Measurements from ENCODE around the gene FHIT. TPM values are rescaled to one million over a fixed set of nuclear protein-coding genes. Genes with fewer than 3 reads are reported as not detected.

The FHIT gene
- polyA plus RNA-seq, 1 of the 3 experiments (the other 2 are of a cell fraction): 0.41 TPM

DNA sequence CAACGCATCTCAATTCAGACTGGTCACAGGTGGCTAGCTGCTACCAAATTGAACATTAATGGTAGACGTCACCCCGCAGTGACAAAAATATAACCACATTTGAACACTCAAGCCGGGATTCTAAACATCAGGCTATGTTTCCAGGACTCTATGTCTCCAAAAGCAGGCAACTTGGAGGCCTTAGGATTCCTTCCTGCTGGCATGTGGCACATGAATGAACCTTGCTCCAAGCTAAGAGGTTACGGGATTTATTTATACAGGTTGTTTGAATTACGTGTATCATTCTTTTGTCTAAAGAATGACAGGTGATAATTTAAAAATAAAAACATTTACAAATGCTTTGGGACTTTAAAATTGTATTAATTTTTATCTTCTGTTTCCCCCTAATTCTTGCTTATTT lies 1337.0 kb downstream of the FHIT start:
- Histone ChIP-seq H3K4me2 (no peak overlapping the region), H3K27ac (ENCODE audit: low read depth in 2 of 2, low read length in 1 of 2) (no peak overlapping the region), H2AFZ (ENCODE audit: low read depth) (no peak overlapping the region), H3K9me2 (no peaks in the 10 kb centered on the region), H3K9ac (no peak overlapping the region), H3F3A (replicated peaks; ENCODE audit: insufficient read depth) (no peaks in the 10 kb centered on the region), H4K20me1 (ENCODE audit: insufficient read depth) (no peaks in the 10 kb centered on the region), H3K27me3 (ENCODE audit: insufficient read depth) (no peaks in the 10 kb centered on the region), H3K9me3 (no peaks in the 10 kb centered on the region), H3K4me1 (ENCODE audit: control insufficient read depth in 1 of 2, insufficient read depth in 2 of 2, low read depth in 1 of 2, low read length in 1 of 2) (no peaks in the 10 kb centered on the region), H3K36me3 (replicated peaks in 1 of 2; ENCODE audit: control insufficient read depth in 1 of 2, insufficient read depth in 2 of 2, low read length in 1 of 2) (no peaks in the 10 kb centered on the region), H3K79me2 (ENCODE audit: insufficient read depth) (no peaks in the 10 kb centered on the region), H3K4me3 (ENCODE audit: low read depth in 2 of 2, low read length in 1 of 2) (no peak overlapping the region)
- 47% methylated on average over 6 of the region's 6 CpGs for WGBS (ENCODE audit: low lambda C conversion rate)
- ChIA-PET POLR2A (no interaction called here), CTCF (no interaction called here)
- TF ChIP-seq TCF12 (IDR thresholded peaks at IDR 0.05): no peak
- TF ChIP-seq, protein P1, sequence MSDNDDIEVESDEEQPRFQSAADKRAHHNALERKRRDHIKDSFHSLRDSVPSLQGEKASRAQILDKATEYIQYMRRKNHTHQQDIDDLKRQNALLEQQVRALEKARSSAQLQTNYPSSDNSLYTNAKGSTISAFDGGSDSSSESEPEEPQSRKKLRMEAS (IDR thresholded peaks at IDR 0.05; ENCODE audit: low read depth): no peak
- no peak for TF ChIP-seq FOSL2 (IDR thresholded peaks at IDR 0.05; ENCODE audit: borderline replicate concordance, low read depth)
- TF ChIP-seq NFIC (IDR thresholded peaks at IDR 0.05; ENCODE audit: borderline replicate concordance): no peak
- no peak for TF ChIP-seq FOXJ3 (CRISPR knock-in tag; IDR thresholded peaks at IDR 0.05)
- DNase-seq: no peak

DNA sequence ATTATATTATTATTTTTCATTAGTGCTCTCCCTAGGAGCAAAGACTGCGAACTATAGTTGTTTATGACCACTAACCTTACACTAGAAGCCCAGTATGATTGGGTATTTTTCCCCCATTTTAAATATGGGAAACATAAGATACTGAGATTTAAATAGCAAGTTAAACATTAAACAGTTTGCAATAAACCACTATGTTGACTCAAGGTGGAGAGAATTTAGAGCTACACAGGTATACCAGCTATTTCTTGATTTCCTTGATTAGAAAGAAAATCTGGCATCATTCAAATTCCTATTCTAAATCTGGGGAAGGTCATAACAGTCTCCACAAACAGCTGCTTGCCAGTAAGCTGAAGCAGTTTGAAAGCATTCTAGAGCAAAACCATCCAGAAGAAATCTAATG lies 1337.6 kb downstream of the FHIT start:
- Histone ChIP-seq H3F3A (replicated peaks; ENCODE audit: insufficient read depth) (no peaks in the 10 kb centered on the region), H3K27me3 (ENCODE audit: insufficient read depth) (no peaks in the 10 kb centered on the region), H3K9me2 (no peaks in the 10 kb centered on the region), H4K20me1 (ENCODE audit: insufficient read depth) (no peaks in the 10 kb centered on the region), H3K79me2 (ENCODE audit: insufficient read depth) (no peaks in the 10 kb centered on the region), H3K9ac (no peak overlapping the region), H2AFZ (ENCODE audit: low read depth) (no peak overlapping the region), H3K4me2 (no peak overlapping the region), H3K36me3 (replicated peaks in 1 of 2; ENCODE audit: control insufficient read depth in 1 of 2, insufficient read depth in 2 of 2, low read length in 1 of 2) (no peaks in the 10 kb centered on the region), H3K27ac (ENCODE audit: low read depth in 2 of 2, low read length in 1 of 2) (no peak overlapping the region), H3K4me1 (ENCODE audit: control insufficient read depth in 1 of 2, insufficient read depth in 2 of 2, low read depth in 1 of 2, low read length in 1 of 2) (no peaks in the 10 kb centered on the region), H3K9me3 (no peaks in the 10 kb centered on the region), H3K4me3 (ENCODE audit: low read depth in 2 of 2, low read length in 1 of 2) (no peak overlapping the region)
- 28% methylated on average over 1 of the region's 1 CpG for WGBS (ENCODE audit: low lambda C conversion rate)
- CTCF ChIA-PET: no interaction called here
- no peak for DNase-seq
- POLR2A ChIA-PET: no interaction called here
- TF ChIP-seq RFX5 (IDR thresholded peaks at IDR 0.05; ENCODE audit: low read length) (no peak), YY1 (IDR thresholded peaks at IDR 0.05; ENCODE audit: low read depth) (no peak), RXRA (IDR thresholded peaks at IDR 0.05; ENCODE audit: borderline replicate concordance, low read depth) (no peak), GABPA (IDR thresholded peaks at IDR 0.05; ENCODE audit: low read depth) (no peak), TEAD4 (IDR thresholded peaks at IDR 0.05; ENCODE audit: borderline replicate concordance, insufficient read depth) (no peak), RAD21 (IDR thresholded peaks at IDR 0.05; ENCODE audit: low read length) (no peak), JUND (IDR thresholded peaks at IDR 0.05) (no peak), MXI1 (IDR thresholded peaks at IDR 0.05; ENCODE audit: low read depth, low read length) (no peak), CHD2 (IDR thresholded peaks at IDR 0.05; ENCODE audit: low read length, partially characterized antibody) (no peak), RCOR1 (IDR thresholded peaks at IDR 0.05; ENCODE audit: low read length) (no peak), FOSL2 (IDR thresholded peaks at IDR 0.05; ENCODE audit: borderline replicate concordance, low read depth) (no peak), SIN3A (IDR thresholded peaks at IDR 0.05; ENCODE audit: borderline replicate concordance, low read depth, low read length) (no peak), MEF2A (IDR thresholded peaks at IDR 0.05; ENCODE audit: borderline replicate concordance, low read depth) (no peak), NRF1 (IDR thresholded peaks at IDR 0.05; ENCODE audit: low read depth, low read length) (no peak)
- TF ChIP-seq, protein P2, sequence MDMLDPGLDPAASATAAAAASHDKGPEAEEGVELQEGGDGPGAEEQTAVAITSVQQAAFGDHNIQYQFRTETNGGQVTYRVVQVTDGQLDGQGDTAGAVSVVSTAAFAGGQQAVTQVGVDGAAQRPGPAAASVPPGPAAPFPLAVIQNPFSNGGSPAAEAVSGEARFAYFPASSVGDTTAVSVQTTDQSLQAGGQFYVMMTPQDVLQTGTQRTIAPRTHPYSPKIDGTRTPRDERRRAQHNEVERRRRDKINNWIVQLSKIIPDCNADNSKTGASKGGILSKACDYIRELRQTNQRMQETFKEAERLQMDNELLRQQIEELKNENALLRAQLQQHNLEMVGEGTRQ (IDR thresholded peaks at IDR 0.05; ENCODE audit: borderline replicate concordance, low read depth, low read length): no peak
- TF ChIP-seq, protein P3, sequence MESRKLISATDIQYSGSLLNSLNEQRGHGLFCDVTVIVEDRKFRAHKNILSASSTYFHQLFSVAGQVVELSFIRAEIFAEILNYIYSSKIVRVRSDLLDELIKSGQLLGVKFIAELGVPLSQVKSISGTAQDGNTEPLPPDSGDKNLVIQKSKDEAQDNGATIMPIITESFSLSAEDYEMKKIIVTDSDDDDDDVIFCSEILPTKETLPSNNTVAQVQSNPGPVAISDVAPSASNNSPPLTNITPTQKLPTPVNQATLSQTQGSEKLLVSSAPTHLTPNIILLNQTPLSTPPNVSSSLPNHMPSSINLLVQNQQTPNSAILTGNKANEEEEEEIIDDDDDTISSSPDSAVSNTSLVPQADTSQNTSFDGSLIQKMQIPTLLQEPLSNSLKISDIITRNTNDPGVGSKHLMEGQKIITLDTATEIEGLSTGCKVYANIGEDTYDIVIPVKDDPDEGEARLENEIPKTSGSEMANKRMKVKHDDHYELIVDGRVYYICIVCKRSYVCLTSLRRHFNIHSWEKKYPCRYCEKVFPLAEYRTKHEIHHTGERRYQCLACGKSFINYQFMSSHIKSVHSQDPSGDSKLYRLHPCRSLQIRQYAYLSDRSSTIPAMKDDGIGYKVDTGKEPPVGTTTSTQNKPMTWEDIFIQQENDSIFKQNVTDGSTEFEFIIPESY (IDR thresholded peaks at IDR 0.05; ENCODE audit: borderline replicate concordance, low read depth): no peak
- TF ChIP-seq, protein P4, sequence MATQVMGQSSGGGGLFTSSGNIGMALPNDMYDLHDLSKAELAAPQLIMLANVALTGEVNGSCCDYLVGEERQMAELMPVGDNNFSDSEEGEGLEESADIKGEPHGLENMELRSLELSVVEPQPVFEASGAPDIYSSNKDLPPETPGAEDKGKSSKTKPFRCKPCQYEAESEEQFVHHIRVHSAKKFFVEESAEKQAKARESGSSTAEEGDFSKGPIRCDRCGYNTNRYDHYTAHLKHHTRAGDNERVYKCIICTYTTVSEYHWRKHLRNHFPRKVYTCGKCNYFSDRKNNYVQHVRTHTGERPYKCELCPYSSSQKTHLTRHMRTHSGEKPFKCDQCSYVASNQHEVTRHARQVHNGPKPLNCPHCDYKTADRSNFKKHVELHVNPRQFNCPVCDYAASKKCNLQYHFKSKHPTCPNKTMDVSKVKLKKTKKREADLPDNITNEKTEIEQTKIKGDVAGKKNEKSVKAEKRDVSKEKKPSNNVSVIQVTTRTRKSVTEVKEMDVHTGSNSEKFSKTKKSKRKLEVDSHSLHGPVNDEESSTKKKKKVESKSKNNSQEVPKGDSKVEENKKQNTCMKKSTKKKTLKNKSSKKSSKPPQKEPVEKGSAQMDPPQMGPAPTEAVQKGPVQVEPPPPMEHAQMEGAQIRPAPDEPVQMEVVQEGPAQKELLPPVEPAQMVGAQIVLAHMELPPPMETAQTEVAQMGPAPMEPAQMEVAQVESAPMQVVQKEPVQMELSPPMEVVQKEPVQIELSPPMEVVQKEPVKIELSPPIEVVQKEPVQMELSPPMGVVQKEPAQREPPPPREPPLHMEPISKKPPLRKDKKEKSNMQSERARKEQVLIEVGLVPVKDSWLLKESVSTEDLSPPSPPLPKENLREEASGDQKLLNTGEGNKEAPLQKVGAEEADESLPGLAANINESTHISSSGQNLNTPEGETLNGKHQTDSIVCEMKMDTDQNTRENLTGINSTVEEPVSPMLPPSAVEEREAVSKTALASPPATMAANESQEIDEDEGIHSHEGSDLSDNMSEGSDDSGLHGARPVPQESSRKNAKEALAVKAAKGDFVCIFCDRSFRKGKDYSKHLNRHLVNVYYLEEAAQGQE (IDR thresholded peaks at IDR 0.05; ENCODE audit: low read depth, low read length): no peak
- TF ChIP-seq, protein P1 (IDR thresholded peaks at IDR 0.05; ENCODE audit: low read depth): no peak
